ENCODE data around the gene HSPB8.

- TF ChIP-seq CTCF (IDR thresholded peaks at IDR 0.05) (no peak), MAFK (IDR thresholded peaks at IDR 0.05; ENCODE audit: partially characterized antibody) (no peak), KDM5A (IDR thresholded peaks at IDR 0.05) (no peak), HOXA7 (CRISPR knock-in tag; IDR thresholded peaks at IDR 0.05) (no peak), POLR2A (IDR thresholded peaks at IDR 0.05; ENCODE audit: low read length) (no peak), FOSL2 (IDR thresholded peaks at IDR 0.05) (no peak), FOSL2 (CRISPR knock-in tag; IDR thresholded peaks at IDR 0.05) (no peak), JUN (IDR thresholded peaks at IDR 0.05) (no peak), RAD21 (conservative IDR thresholded peaks at IDR 0.05 in 1 of 2, IDR thresholded peaks at IDR 0.05 in 1 of 2) (no peak), HES2 (IDR thresholded peaks at IDR 0.05) (no peak), PBX3 (IDR thresholded peaks at IDR 0.05) (no peak), REST (IDR thresholded peaks at IDR 0.05) (no peak), RCOR1 (IDR thresholded peaks at IDR 0.05; ENCODE audit: low read depth, low read length) (no peak)
Observed at GRCh38 chr12:119151445-119152026, 27.2 kb upstream of the HSPB8 start.

Measured in A549 (cell line).